H7 (cell line): Measurements from ENCODE around the gene EXOSC7. TPM values are rescaled to one million over a fixed set of nuclear protein-coding genes. Genes with fewer than 3 reads are reported as not detected.

ENCODE experiments used
- DNase-seq: peaks from one replicate; pipeline ENCODE4 v3.0.0; 2012
- H3K27me3 ChIP-seq: 2 replicates; pipeline ENCODE4 v1.6.0; 2011; ENCODE audit warnings: mild to moderate bottlenecking, low read length; ENCODE audit not compliant: control insufficient read depth, insufficient read depth
- H3K36me3 ChIP-seq: replicated peaks from 2 replicates; pipeline ENCODE4 v1.5.1; 2011; ENCODE audit warnings: low read length; ENCODE audit not compliant: control insufficient read depth, insufficient read depth
- H3K4me3 ChIP-seq: 2 replicates; pipeline ENCODE4 v1.5.1; 2011; ENCODE audit warnings: low read depth, mild to moderate bottlenecking, control low read depth, low read length, moderate library complexity; ENCODE audit not compliant: insufficient read depth
- total RNA-seq: library from RNA; depleted of rRNA; stranded (reverse); fragments of >200 nt; shearing (Covaris generic); gene quantifications from 2 replicates; pipeline ENCODE4 v1.2.3, GENCODE V29; 2014; rRNA removed

EXOSC7 gene
- total RNA-seq, 1 experiment from 2014 or later = 83.4 TPM

- peak; percentile 79 for DNase-seq
- Histone ChIP-seq H3K27me3 (peaks cover 18% of the 10 kb centered on the region), H3K4me3 (no peak overlapping the region), H3K36me3 (no peaks in the 10 kb centered on the region)
These were observed 79.5 kb downstream of the EXOSC7 start for GRCh38 chr3:45055411-45056143.

- H3K36me3 ChIP-seq = no peaks in the 10 kb centered on the region
- H3K4me3 ChIP-seq = no peak overlapping the region
- peak; percentile 70 for DNase-seq
- H3K27me3 ChIP-seq = peaks cover 18% of the 10 kb centered on the region
These were observed 80.7 kb downstream of the EXOSC7 start for GRCh38 chr3:45056608-45057301.

- peaks cover 18% of the 10 kb centered on the region for H3K27me3 ChIP-seq
- DNase-seq = no peak
- no peaks in the 10 kb centered on the region for H3K36me3 ChIP-seq
- H3K4me3 ChIP-seq = no peak overlapping the region
These were observed 81.5 kb downstream of the EXOSC7 start for GRCh38 chr3:45057557-45057956.

- Histone ChIP-seq H3K27me3 (peaks cover 18% of the 10 kb centered on the region), H3K36me3 (no peaks in the 10 kb centered on the region), H3K4me3 (no peak overlapping the region)
- no peak for DNase-seq
These were observed 83.1 kb downstream of the EXOSC7 start for GRCh38 chr3:45059132-45059531.

- Histone ChIP-seq H3K27me3 (peaks cover 18% of the 10 kb centered on the region), H3K36me3 (no peaks in the 10 kb centered on the region), H3K4me3 (no peak overlapping the region)
- DNase-seq = no peak
These were observed 84.3 kb downstream of the EXOSC7 start for GRCh38 chr3:45060165-45060892.

Other genes starting within 250 kb of the EXOSC7 start
- gene ZNF501, start 246.6 kb upstream of the EXOSC7 start, total RNA-seq = 0.04 and 0.17 TPM in 2 replicates
- gene KIAA1143, start 214.6 kb upstream of the EXOSC7 start, total RNA-seq = 30.8 and 37.8 TPM in 2 replicates
- gene KIF15, start 214.4 kb upstream of the EXOSC7 start, total RNA-seq = 19.3 and 38.8 TPM in 2 replicates
- gene TMEM42, start 114.3 kb upstream of the EXOSC7 start, total RNA-seq = 16.0 and 20.4 TPM in 2 replicates
- gene TGM4, start 101.6 kb upstream of the EXOSC7 start, total RNA-seq = 0.11 TPM in 1 of 2 replicates, not detected in the other
- 55.6 and 58.2 TPM in 2 replicates for gene ZDHHC3, start 70 bp upstream of the EXOSC7 start, total RNA-seq
- gene CLEC3B, start 50.1 kb downstream of the EXOSC7 start, total RNA-seq = not detected in 2 replicates
- gene CDCP1, start 170.1 kb downstream of the EXOSC7 start, total RNA-seq = 1.5 and 2.2 TPM in 2 replicates